Liver (tissue), 3 donors: Measurements from ENCODE around the gene RTN4RL1.

Source experiments
- GABPA ChIP-seq, 2 donors: IDR thresholded peaks in 1 of 2; conservative IDR thresholded peaks in 1 of 2; 2 replicates each; pipeline ENCODE4 v1.6.1; 2016; ENCODE audit warnings: antibody characterized with exemption in 2 of 2, mild to moderate bottlenecking in 1 of 2, moderate library complexity in 1 of 2
- HNF4G ChIP-seq: IDR thresholded peaks from 2 replicates; pipeline ENCODE4 v1.6.1; 2016; ENCODE audit warnings: antibody characterized with exemption
- NR2F2 ChIP-seq: IDR thresholded peaks from 2 replicates; pipeline ENCODE4 v1.6.1; 2016; ENCODE audit warnings: antibody characterized with exemption
- TAF1 ChIP-seq: conservative IDR thresholded peaks from 2 replicates; pipeline ENCODE4 v1.6.1; 2016; ENCODE audit warnings: antibody characterized with exemption, mild to moderate bottlenecking
- YY1 ChIP-seq: IDR thresholded peaks from 2 replicates; pipeline ENCODE4 v1.6.1; 2016; ENCODE audit warnings: antibody characterized with exemption, mild to moderate bottlenecking
- TF ChIP-seq, protein P1 (sequence below): fragments of 150-350 bp; IDR thresholded peaks from 2 replicates; pipeline ENCODE4 v1.5.1; 2017; ENCODE audit warnings: improper control_type of control experiment, low read depth, low read length; ENCODE audit not compliant: missing input control
- TF ChIP-seq, protein P2 (sequence below): IDR thresholded peaks from 2 replicates; pipeline ENCODE4 v1.6.1; 2016; ENCODE audit warnings: antibody characterized with exemption
- TF ChIP-seq, protein P3 (sequence below): IDR thresholded peaks from 2 replicates; pipeline ENCODE4 v1.6.1; 2016; ENCODE audit warnings: antibody characterized with exemption, mild to moderate bottlenecking
- TF ChIP-seq, protein P4 (sequence below): IDR thresholded peaks from 2 replicates; pipeline ENCODE4 v1.6.1; 2016; ENCODE audit warnings: antibody characterized with exemption
- donor health status: healthy.
- donor health status: healthy.

DNA sequence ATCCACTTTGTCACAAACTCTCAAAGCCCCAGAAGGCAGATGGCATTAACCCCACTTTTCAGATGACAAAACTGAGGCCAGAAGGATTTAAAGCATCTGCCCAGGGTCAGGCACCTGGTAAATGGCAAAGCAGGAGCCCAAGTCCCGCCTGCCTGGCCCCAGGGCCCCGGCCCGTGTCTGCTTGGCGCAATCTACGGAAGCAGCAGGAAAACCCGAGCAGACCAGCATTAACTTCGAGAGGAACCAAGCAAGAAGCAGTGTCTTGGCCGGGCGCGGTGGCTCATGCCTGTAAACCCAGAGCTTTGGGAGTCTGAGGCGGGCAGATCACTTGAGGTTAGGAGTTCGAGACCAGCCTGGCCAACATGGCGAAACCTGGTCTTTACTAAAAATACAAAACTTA is 21.6 kb downstream of the RTN4RL1 start:
- TF ChIP-seq, protein P1, sequence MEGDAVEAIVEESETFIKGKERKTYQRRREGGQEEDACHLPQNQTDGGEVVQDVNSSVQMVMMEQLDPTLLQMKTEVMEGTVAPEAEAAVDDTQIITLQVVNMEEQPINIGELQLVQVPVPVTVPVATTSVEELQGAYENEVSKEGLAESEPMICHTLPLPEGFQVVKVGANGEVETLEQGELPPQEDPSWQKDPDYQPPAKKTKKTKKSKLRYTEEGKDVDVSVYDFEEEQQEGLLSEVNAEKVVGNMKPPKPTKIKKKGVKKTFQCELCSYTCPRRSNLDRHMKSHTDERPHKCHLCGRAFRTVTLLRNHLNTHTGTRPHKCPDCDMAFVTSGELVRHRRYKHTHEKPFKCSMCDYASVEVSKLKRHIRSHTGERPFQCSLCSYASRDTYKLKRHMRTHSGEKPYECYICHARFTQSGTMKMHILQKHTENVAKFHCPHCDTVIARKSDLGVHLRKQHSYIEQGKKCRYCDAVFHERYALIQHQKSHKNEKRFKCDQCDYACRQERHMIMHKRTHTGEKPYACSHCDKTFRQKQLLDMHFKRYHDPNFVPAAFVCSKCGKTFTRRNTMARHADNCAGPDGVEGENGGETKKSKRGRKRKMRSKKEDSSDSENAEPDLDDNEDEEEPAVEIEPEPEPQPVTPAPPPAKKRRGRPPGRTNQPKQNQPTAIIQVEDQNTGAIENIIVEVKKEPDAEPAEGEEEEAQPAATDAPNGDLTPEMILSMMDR: no peak
- TF ChIP-seq GABPA (IDR thresholded peaks at IDR 0.05 in 1 of 2, conservative IDR thresholded peaks at IDR 0.05 in 1 of 2) (no peak), TAF1 (no peak), HNF4G (no peak), YY1 (no peak), NR2F2 (no peak)
- TF ChIP-seq, protein P2, sequence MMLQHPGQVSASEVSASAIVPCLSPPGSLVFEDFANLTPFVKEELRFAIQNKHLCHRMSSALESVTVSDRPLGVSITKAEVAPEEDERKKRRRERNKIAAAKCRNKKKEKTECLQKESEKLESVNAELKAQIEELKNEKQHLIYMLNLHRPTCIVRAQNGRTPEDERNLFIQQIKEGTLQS: no peak
- TF ChIP-seq, protein P3, sequence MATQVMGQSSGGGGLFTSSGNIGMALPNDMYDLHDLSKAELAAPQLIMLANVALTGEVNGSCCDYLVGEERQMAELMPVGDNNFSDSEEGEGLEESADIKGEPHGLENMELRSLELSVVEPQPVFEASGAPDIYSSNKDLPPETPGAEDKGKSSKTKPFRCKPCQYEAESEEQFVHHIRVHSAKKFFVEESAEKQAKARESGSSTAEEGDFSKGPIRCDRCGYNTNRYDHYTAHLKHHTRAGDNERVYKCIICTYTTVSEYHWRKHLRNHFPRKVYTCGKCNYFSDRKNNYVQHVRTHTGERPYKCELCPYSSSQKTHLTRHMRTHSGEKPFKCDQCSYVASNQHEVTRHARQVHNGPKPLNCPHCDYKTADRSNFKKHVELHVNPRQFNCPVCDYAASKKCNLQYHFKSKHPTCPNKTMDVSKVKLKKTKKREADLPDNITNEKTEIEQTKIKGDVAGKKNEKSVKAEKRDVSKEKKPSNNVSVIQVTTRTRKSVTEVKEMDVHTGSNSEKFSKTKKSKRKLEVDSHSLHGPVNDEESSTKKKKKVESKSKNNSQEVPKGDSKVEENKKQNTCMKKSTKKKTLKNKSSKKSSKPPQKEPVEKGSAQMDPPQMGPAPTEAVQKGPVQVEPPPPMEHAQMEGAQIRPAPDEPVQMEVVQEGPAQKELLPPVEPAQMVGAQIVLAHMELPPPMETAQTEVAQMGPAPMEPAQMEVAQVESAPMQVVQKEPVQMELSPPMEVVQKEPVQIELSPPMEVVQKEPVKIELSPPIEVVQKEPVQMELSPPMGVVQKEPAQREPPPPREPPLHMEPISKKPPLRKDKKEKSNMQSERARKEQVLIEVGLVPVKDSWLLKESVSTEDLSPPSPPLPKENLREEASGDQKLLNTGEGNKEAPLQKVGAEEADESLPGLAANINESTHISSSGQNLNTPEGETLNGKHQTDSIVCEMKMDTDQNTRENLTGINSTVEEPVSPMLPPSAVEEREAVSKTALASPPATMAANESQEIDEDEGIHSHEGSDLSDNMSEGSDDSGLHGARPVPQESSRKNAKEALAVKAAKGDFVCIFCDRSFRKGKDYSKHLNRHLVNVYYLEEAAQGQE: no peak
- TF ChIP-seq, protein P4, sequence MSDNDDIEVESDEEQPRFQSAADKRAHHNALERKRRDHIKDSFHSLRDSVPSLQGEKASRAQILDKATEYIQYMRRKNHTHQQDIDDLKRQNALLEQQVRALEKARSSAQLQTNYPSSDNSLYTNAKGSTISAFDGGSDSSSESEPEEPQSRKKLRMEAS: no peak
